Upper lobe of left lung (tissue), 6 donors: ENCODE results near the gene TTLL5. TPM values are rescaled to one million over a fixed set of nuclear protein-coding genes. Genes with fewer than 3 reads are reported as not detected.

Source experiments
- ATAC-seq, 2 donors: fragments of 200-7000 bp; cut with Tn5 transposase; one replicate each; pipeline ENCODE4 v1.9.1; 2022; ENCODE audit warnings: mild to moderate bottlenecking in 2 of 2, moderate library complexity in 2 of 2; ENCODE audit not compliant: low FRiP score in 2 of 2
- DNase-seq, 2 donors: peaks; one replicate each; pipeline ENCODE4 v3.0.0-alpha.2; 2019 to 2020
- H3K27ac ChIP-seq, 4 donors: fragments of 200-600 bp; sonication (generic); one replicate each; pipeline ENCODE4 v1.5.1; 2016 to 2019
- H3K27me3 ChIP-seq, 4 donors: fragments of 200-600 bp; sonication (generic); one replicate each; pipeline ENCODE4 v1.5.1; 2017 to 2019
- H3K36me3 ChIP-seq, 4 donors: fragments of 200-600 bp; sonication (generic); one replicate each; pipeline ENCODE4 v1.5.1; 2016 to 2019
- H3K4me1 ChIP-seq, 4 donors: fragments of 200-600 bp; sonication (generic); one replicate each; pipeline ENCODE4 v1.5.1; 2018 to 2019
- H3K4me3 ChIP-seq, 4 donors: fragments of 200-600 bp; sonication (generic); one replicate each; pipeline ENCODE4 v1.5.1; 2017 to 2019; ENCODE audit warnings: mild to moderate bottlenecking in 2 of 4, moderate library complexity in 1 of 4
- H3K9me3 ChIP-seq, 4 donors: fragments of 200-600 bp; sonication (generic); one replicate each; pipeline ENCODE4 v1.5.1; 2018 to 2019
- CTCF ChIP-seq, 6 experiments: fragments of 450-650 bp in 4 of 6; fragments of 200-600 bp in 2 of 6; sonication (generic) in 2 of 6; IDR thresholded peaks; one replicate each; pipeline ENCODE4 v1.5.1; 2016 to 2019; ENCODE audit warnings: antibody characterized with exemption in 6 of 6
- EP300 ChIP-seq, 4 donors: sonication (generic); formaldehyde crosslinking; IDR thresholded peaks; one replicate each; pipeline ENCODE4 v1.5.1; 2017; ENCODE audit warnings: antibody characterized with exemption in 4 of 4, control low read depth in 2 of 4
- POLR2A ChIP-seq, 4 donors: fragments of 450-650 bp; IDR thresholded peaks; one replicate each; pipeline ENCODE4 v1.5.1; 2016 to 2017; ENCODE audit warnings: antibody characterized with exemption in 4 of 4, mild to moderate bottlenecking in 2 of 4
- POLR2AphosphoS5 ChIP-seq, 2 donors: sonication (generic); formaldehyde crosslinking; IDR thresholded peaks; one replicate each; pipeline ENCODE4 v1.5.1; 2017; ENCODE audit warnings: antibody characterized with exemption in 2 of 2
- WGBS, 2 donors: methylation state at CpG; one replicate each; pipeline ENCODE4 v1.1.5; 2017 to 2018; 5-methylcytosine and 5-hydroxymethylcytosine counted together
- total RNA-seq, 6 donors: library from RNA; depleted of rRNA in 4 of 6; stranded (reverse); fragments of >200 nt in 4 of 6; gene quantifications; one replicate each; pipeline versions ENCODE4 v1.1.0 to v1.2.1, GENCODE V29; 2016 to 2021
- donor health status: DM: no; HTN: no; CAD: no; lungs with moderate emphysema.
- donor health status: DM: no; HTN: yes; CAD: no; lungs with severe emphysema.

TTLL5 gene
- total RNA-seq, 6 donors from 2014 or later = 24.5 to 85.9 (median 33.5) TPM

GRCh38 chr14:75860561-75861160, 199.6 kb downstream of the TTLL5 start:
- Histone ChIP-seq H3K4me1 (peaks cover 0 to 6% (median 0%) of the 10 kb centered on the region in 4 donors), H3K4me3 (no peak overlapping the region), H3K36me3 (peaks cover 0 to 2% (median 0%) of the 10 kb centered on the region in 4 donors), H3K9me3 (no peaks in the 10 kb centered on the region), H3K27me3 (no peaks in the 10 kb centered on the region), H3K27ac (no peak overlapping the region)
- DNase-seq (no peak), ATAC-seq (no peak)
- whole genome bisulfite sequencing, 2 donors = 75 to 82% methylated on average over 5 of the region's 5 CpGs
- TF ChIP-seq EP300 (IDR thresholded peaks at IDR 0.05) = no peak
- no peak for TF ChIP-seq POLR2AphosphoS5 (IDR thresholded peaks at IDR 0.05)
- no peak for TF ChIP-seq POLR2A (IDR thresholded peaks at IDR 0.05)
- no peak for TF ChIP-seq CTCF (IDR thresholded peaks at IDR 0.05)

- no peak overlapping the region for H3K4me3 ChIP-seq
- H3K36me3 ChIP-seq = no peaks in the 10 kb centered on the region
- peaks cover 0 to 6% (median 0%) of the 10 kb centered on the region in 4 donors for H3K4me1 ChIP-seq
- DNase-seq (peak in 1 of 2 donors; percentile 30), ATAC-seq (peak in 1 of 2 donors; percentile 70)
- WGBS, 2 donors = 45 to 75% methylated on average over 4 of the region's 4 CpGs
- no peak for TF ChIP-seq POLR2A (IDR thresholded peaks at IDR 0.05)
- TF ChIP-seq CTCF (IDR thresholded peaks at IDR 0.05) = no peak
- no peak for TF ChIP-seq POLR2AphosphoS5 (IDR thresholded peaks at IDR 0.05)
- no peak for TF ChIP-seq EP300 (IDR thresholded peaks at IDR 0.05)
- no peaks in the 10 kb centered on the region for H3K27me3 ChIP-seq
- no peak overlapping the region for H3K27ac ChIP-seq
- H3K9me3 ChIP-seq = no peaks in the 10 kb centered on the region
These were observed 200.1 kb downstream of the TTLL5 start for GRCh38 chr14:75861161-75861621.

- DNase-seq (no peak), ATAC-seq (no peak)
- Histone ChIP-seq H3K27me3 (no peaks in the 10 kb centered on the region), H3K4me3 (no peak overlapping the region), H3K9me3 (no peaks in the 10 kb centered on the region), H3K36me3 (no peaks in the 10 kb centered on the region), H3K27ac (no peak overlapping the region), H3K4me1 (peaks cover 0 to 6% (median 1%) of the 10 kb centered on the region in 4 donors)
- TF ChIP-seq EP300 (IDR thresholded peaks at IDR 0.05) (no peak), POLR2A (IDR thresholded peaks at IDR 0.05) (no peak), POLR2AphosphoS5 (IDR thresholded peaks at IDR 0.05) (no peak), CTCF (IDR thresholded peaks at IDR 0.05) (no peak)
- WGBS, 2 donors = 92 to 100% methylated on average over 2 of the region's 2 CpGs
These were observed 202.2 kb downstream of the TTLL5 start for GRCh38 chr14:75863221-75863620.

- Histone ChIP-seq H3K27me3 (no peaks in the 10 kb centered on the region), H3K36me3 (no peaks in the 10 kb centered on the region), H3K9me3 (no peaks in the 10 kb centered on the region), H3K4me1 (peaks cover 0 to 6% (median 1%) of the 10 kb centered on the region in 4 donors), H3K27ac (no peak overlapping the region), H3K4me3 (no peak overlapping the region)
- no peak for DNase-seq
- no peak for ATAC-seq
- WGBS, 2 donors = 93 to 100% methylated on average over 2 of the region's 2 CpGs
- TF ChIP-seq EP300 (IDR thresholded peaks at IDR 0.05) = no peak
- no peak for TF ChIP-seq POLR2A (IDR thresholded peaks at IDR 0.05)
- TF ChIP-seq POLR2AphosphoS5 (IDR thresholded peaks at IDR 0.05) = no peak
- TF ChIP-seq CTCF (IDR thresholded peaks at IDR 0.05) = no peak
These were observed 203.3 kb downstream of the TTLL5 start for GRCh38 chr14:75864352-75864751.

GRCh38 chr14:75865531-75865930, 204.5 kb downstream of the TTLL5 start:
- no peak overlapping the region for H3K4me3 ChIP-seq
- ATAC-seq = no peak
- no peaks in the 10 kb centered on the region for H3K36me3 ChIP-seq
- H3K27ac ChIP-seq = no peak overlapping the region
- peaks cover 0 to 6% (median 1%) of the 10 kb centered on the region in 4 donors for H3K4me1 ChIP-seq
- TF ChIP-seq POLR2A (IDR thresholded peaks at IDR 0.05) (no peak), CTCF (IDR thresholded peaks at IDR 0.05) (no peak), POLR2AphosphoS5 (IDR thresholded peaks at IDR 0.05) (no peak), EP300 (IDR thresholded peaks at IDR 0.05) (no peak)
- no peak for DNase-seq
- H3K9me3 ChIP-seq = no peaks in the 10 kb centered on the region
- H3K27me3 ChIP-seq = no peaks in the 10 kb centered on the region
- WGBS, 2 donors = 73% methylated on average over 2 of the region's 2 CpGs
